SH-SY5Y (cell line): ENCODE results near the gene MPV17L2.

Experiments
- GATA2 ChIP-seq: IDR thresholded peaks from 2 replicates; pipeline ENCODE4 v1.6.1; 2011; ENCODE audit warnings: mild to moderate bottlenecking, low read depth, low read length
- GATA3 ChIP-seq: IDR thresholded peaks from 2 replicates; pipeline ENCODE4 v1.6.1; 2011; ENCODE audit warnings: low read depth, mild to moderate bottlenecking, low read length, moderate library complexity

DNA sequence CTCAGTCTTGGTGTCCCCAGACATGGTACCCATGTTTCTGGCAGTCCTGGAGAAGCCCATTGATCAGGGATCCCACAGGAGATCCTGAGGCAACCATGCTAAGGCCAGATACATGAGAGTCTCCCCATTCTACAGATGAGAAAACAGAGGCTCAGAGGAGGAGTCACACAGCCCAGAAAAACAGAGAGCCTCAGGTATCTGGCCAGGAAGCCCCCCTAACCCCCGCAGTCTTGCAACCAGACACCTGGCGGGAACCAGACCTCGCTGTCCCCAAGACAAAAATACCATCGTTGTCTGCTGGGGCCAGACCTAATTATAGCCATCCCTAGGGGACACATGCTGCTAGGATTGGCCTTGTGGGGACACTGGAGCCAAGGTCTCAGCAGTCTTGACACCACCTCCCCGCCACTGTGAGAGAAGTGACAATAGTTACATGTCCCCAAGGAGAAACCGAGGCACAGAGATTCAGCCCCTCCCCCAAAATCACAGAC is 34.8 kb downstream of the MPV17L2 start:
- TF ChIP-seq GATA2 (no peak), GATA3 (no peak)
